HEK293T (cell line): Measurements from ENCODE around the gene BCL6B.

Experiments used
- CTCF ChIA-PET: fragments of 350-600 bp; formaldehyde crosslinking; extraction: SDS; loops from one replicate; lab custom pipeline; 2021; ENCODE audit warnings: antibody characterized with exemption, inconsistent platforms; lab: Yijun Ruan, JAX
- POLR2A ChIA-PET: fragments of 350-600 bp; formaldehyde crosslinking; extraction: SDS; loops from one replicate; lab custom pipeline; 2020; ENCODE audit warnings: antibody characterized with exemption, inconsistent platforms; lab: Yijun Ruan, JAX
- DNase-seq: peaks from one replicate; pipeline ENCODE4 v3.0.0; 2012; ENCODE audit warnings: mixed read lengths; ENCODE audit errors: extremely low spot score
- ARNT ChIP-seq: fragments of 450-650 bp; IDR thresholded peaks from 2 replicates; pipeline ENCODE4 v1.6.1; 2017; ENCODE audit warnings: mild to moderate bottlenecking
- BHLHE40 ChIP-seq: fragments of 450-650 bp; IDR thresholded peaks from 2 replicates; pipeline ENCODE4 v1.6.1; 2016; ENCODE audit warnings: mild to moderate bottlenecking, moderate library complexity, borderline replicate concordance
- CTBP1 ChIP-seq: fragments of 450-650 bp; IDR thresholded peaks from 2 replicates; pipeline ENCODE4 v1.6.1; 2016; ENCODE audit warnings: borderline replicate concordance
- ELF4 ChIP-seq: fragments of 450-650 bp; IDR thresholded peaks from 2 replicates; pipeline ENCODE4 v1.6.1; 2017; ENCODE audit warnings: antibody characterized with exemption
- FOXA1 ChIP-seq: fragments of 450-650 bp; IDR thresholded peaks from 2 replicates; pipeline ENCODE4 v1.6.1; 2016; ENCODE audit warnings: mild to moderate bottlenecking
- FOXK2 ChIP-seq: fragments of 450-650 bp; IDR thresholded peaks from 2 replicates; pipeline ENCODE4 v1.6.1; 2016; ENCODE audit warnings: mild to moderate bottlenecking
- FOXM1 ChIP-seq: fragments of 450-650 bp; IDR thresholded peaks from 2 replicates; pipeline ENCODE4 v1.6.1; 2017; ENCODE audit warnings: mild to moderate bottlenecking, borderline replicate concordance
- HDGF ChIP-seq: fragments of 450-650 bp; IDR thresholded peaks from 2 replicates; pipeline ENCODE4 v1.6.1; 2017; ENCODE audit warnings: antibody characterized with exemption, borderline replicate concordance
- L3MBTL2 ChIP-seq: fragments of 450-650 bp; conservative IDR thresholded peaks from 2 replicates; pipeline ENCODE4 v1.6.1; 2016; ENCODE audit warnings: mild to moderate bottlenecking
- LEF1 ChIP-seq: fragments of 450-650 bp; IDR thresholded peaks from 2 replicates; pipeline ENCODE4 v1.6.1; 2017; ENCODE audit warnings: mild to moderate bottlenecking, borderline replicate concordance
- NFRKB ChIP-seq: fragments of 450-650 bp; IDR thresholded peaks from 2 replicates; pipeline ENCODE4 v1.6.1; 2016; ENCODE audit warnings: mild to moderate bottlenecking, moderate library complexity
- PKNOX1 ChIP-seq: fragments of 450-650 bp; IDR thresholded peaks from 2 replicates; pipeline ENCODE4 v1.6.1; 2016
- SP1 ChIP-seq: fragments of 450-650 bp; IDR thresholded peaks from 2 replicates; pipeline ENCODE4 v1.6.1; 2017
- SUZ12 ChIP-seq: fragments of 450-650 bp; IDR thresholded peaks from 2 replicates; pipeline ENCODE4 v1.6.1; 2016; ENCODE audit warnings: mild to moderate bottlenecking
- TARDBP ChIP-seq: fragments of 450-650 bp; IDR thresholded peaks from 2 replicates; pipeline ENCODE4 v1.6.1; 2016
- ZNF384 ChIP-seq: fragments of 450-650 bp; IDR thresholded peaks from 2 replicates; pipeline ENCODE4 v1.6.1; 2016

BCL6B gene

GRCh38 chr17:6994666-6995256 lies 28.1 kb upstream of the BCL6B start:
- ChIA-PET CTCF (no interaction called here), POLR2A (no interaction called here)
- DNase-seq = no peak
- TF ChIP-seq BHLHE40 = no peak
- TF ChIP-seq SP1 = no peak
- no peak for TF ChIP-seq ELF4
- no peak for TF ChIP-seq ZNF384
- TF ChIP-seq CTBP1 = no peak
- no peak for TF ChIP-seq HDGF

DNA sequence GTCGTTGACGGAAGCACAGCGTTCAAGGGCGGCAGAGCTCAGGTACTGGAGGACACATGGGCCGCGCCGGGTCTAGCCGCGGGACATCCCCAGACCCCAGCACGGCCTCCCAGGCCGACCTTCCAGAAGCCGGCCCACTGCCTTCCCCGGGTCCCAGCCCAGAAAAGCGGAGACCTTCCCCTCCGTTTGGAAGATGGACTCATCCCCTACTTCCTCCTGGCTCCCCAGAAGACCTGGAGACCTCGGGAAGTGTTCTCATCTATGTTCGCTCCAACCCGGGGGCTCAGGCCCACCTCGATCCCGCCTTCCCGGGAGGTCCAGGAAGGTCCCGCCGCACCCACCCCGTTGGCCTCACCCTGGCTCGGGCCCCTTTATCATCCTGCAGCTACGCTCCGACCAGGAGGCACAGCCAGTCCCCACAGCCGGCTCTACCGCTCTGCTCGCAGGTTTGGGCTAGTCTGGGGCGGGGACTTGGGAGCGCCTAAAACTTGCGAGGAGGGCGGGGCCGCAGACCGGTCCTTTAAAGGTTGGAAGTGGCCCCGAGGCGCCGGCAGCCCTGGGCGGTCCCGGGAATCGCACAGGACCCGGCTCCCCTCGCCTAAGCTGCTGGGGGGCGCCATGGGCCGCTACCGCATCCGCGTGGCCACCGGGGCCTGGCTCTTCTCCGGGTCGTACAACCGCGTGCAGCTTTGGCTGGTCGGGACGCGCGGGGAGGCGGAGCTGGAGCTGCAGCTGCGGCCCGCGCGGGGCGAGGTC lies 27.2 kb upstream of the BCL6B start, which contains the start of gene ALOX12:
ALOX12 (plus strand) TSS at position 550 of the 756 bp plus-strand sequence; CDS start at position 619, 69 bp downstream.
- POLR2A ChIA-PET = no interaction called here
- CTCF ChIA-PET = interaction anchor here (1.3 kb wide), 1 partner anchor 9 kb away, joined by 5 read pairs; no protein-coding TSS in a partner anchor
- no peak for TF ChIP-seq LEF1
- TF ChIP-seq FOXM1 = no peak
- TF ChIP-seq SP1 = no peak
- no peak for TF ChIP-seq PKNOX1
- no peak for TF ChIP-seq BHLHE40
- no peak for TF ChIP-seq FOXK2
- TF ChIP-seq CTBP1 = no peak
- DNase-seq = no peak

GRCh38 chr17:6996256-6997011 lies 26.4 kb upstream of the BCL6B start:
- no peak for DNase-seq
- CTCF ChIA-PET = interaction anchor here (1.3 kb wide), 1 partner anchor 8 kb away, joined by 5 read pairs; no protein-coding TSS in a partner anchor
- POLR2A ChIA-PET = no interaction called here
- no peak for TF ChIP-seq FOXA1
- TF ChIP-seq CTBP1 = no peak
- no peak for TF ChIP-seq ZNF384
- no peak for TF ChIP-seq ARNT
- TF ChIP-seq TARDBP = no peak

GRCh38 chr17:6997171-6997570 lies 25.7 kb upstream of the BCL6B start:
- DNase-seq = no peak
- CTCF ChIA-PET = no interaction called here
- TF ChIP-seq FOXM1 (no peak), HDGF (no peak), BHLHE40 (no peak), NFRKB (no peak), ARNT (no peak), FOXA1 (no peak), ZNF384 (no peak), PKNOX1 (no peak)
- POLR2A ChIA-PET = no interaction called here

- POLR2A ChIA-PET = interaction anchor here (0.7 kb wide), 1 partner anchor 13 kb away, joined by 3 read pairs; the partner anchor contains the start of gene RNASEK
- CTCF ChIA-PET = no interaction called here
- no peak for TF ChIP-seq FOXK2
- TF ChIP-seq BHLHE40 = no peak
- TF ChIP-seq NFRKB = no peak
- TF ChIP-seq HDGF = no peak
- TF ChIP-seq ELF4 = no peak
- TF ChIP-seq SP1 = no peak
- TF ChIP-seq ARNT = no peak
- no peak for TF ChIP-seq SUZ12
- TF ChIP-seq FOXM1 = no peak
- no peak for TF ChIP-seq L3MBTL2
- TF ChIP-seq ZNF384 = no peak
- no peak for DNase-seq
These were observed 23.9 kb upstream of the BCL6B start for GRCh38 chr17:6998855-6999508.

DNA sequence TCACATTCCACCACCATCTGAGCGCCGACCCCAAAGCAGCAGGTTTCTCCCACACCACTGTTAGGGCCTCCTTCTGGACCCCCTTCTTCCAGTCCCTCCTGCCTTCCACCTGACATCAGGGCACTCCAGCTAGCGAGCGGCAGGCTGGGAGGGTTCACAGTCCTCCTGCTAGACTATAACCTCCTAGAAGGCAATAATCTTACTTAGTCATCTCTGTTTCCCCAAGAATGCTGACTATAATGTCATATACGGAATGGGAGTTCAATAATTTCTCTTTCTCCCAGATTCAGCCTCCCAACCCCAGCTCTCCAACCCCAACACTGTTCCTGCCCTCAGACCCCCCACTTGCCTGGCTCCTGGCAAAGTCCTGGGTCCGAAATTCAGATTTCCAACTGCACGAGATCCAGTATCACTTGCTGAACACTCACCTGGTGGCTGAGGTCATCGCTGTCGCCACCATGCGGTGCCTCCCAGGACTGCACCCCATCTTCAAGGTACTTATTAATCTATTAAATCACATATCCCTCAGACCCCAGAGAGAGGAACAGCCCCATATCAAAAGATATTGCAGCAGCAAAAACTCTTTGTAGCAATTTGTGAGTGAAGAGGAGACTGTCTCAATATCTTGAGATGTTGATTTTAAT lies 21.4 kb upstream of the BCL6B start:
- no peak for TF ChIP-seq ZNF384
- TF ChIP-seq PKNOX1 = no peak
- no peak for TF ChIP-seq TARDBP
- no peak for TF ChIP-seq SP1
- TF ChIP-seq ELF4 = no peak
- no peak for TF ChIP-seq FOXM1
- TF ChIP-seq FOXK2 = no peak
- no peak for TF ChIP-seq SUZ12
- TF ChIP-seq BHLHE40 = no peak
- no peak for TF ChIP-seq HDGF
- TF ChIP-seq FOXA1 = no peak
- TF ChIP-seq L3MBTL2 = no peak
- no peak for TF ChIP-seq CTBP1
- TF ChIP-seq LEF1 = no peak
- no peak for TF ChIP-seq NFRKB
- no peak for TF ChIP-seq ARNT
- DNase-seq = no peak
- ChIA-PET CTCF (no interaction called here), POLR2A (no interaction called here)
